Measurements from ENCODE around the gene TMEM175. TPM values are rescaled to one million over a fixed set of nuclear protein-coding genes. Genes with fewer than 3 reads are reported as not detected.

Gene TMEM175
- total and polyA plus RNA-seq, 2 of the 13 experiments (the other 11 are each of a cell fraction or from before 2014, with no cell fraction given), result 5.1 to 9.9 TPM

- 0 out of 2 replicates have a peak, but pooled peaks have one; percentile 69 for TF ChIP-seq ZNF800 (CRISPR knock-in tag; IDR thresholded peaks at IDR 0.05)
- no peak for TF ChIP-seq ZSCAN29 (CRISPR knock-in tag; conservative IDR thresholded peaks at IDR 0.05)
Measured at GRCh38 chr4:972651-973424, 40.6 kb downstream of the TMEM175 start (continued).

- H2AFZ ChIP-seq (ENCODE audit: low read length), result no peak within 1 kb of the TSS
- H3K4me2 ChIP-seq (ENCODE audit: low read depth, low read length), result peak within 1 kb of the TSS; percentile 98
- peak within 1 kb of the TSS; percentile 67 for H3K9ac ChIP-seq (ENCODE audit: insufficient read depth, low read depth, low read length)
- peaks cover 0 to 3% of the 10 kb centered on the region in 2 experiments; a peak in 2 of 5 replicates for H3K27me3 ChIP-seq (ENCODE audit: control insufficient read depth in 1 of 2, insufficient read depth in 2 of 2, low read length in 2 of 2)
- in situ Hi-C loops (cut with HindIII; ENCODE audit: extremely low pct_ligation_motif_present, low pct_unique_long_range_greater_than_20kb) (no loop called here), intact Hi-C loops (cut with micrococcal nuclease; ENCODE audit: unreplicated experiment) (loop anchor here (2.0 kb wide), 1 partner anchor 19 kb away; the partner anchor contains the start of gene SLC26A1)
- 58% methylated on average over 11 of the region's 123 CpGs for WGBS (ENCODE audit: low lambda C conversion rate)
- ChIA-PET POLR2A (interaction anchor here (1.4 kb wide), 1 partner anchor 42 kb away, joined by 4 read pairs; the partner anchor contains the start of genes GAK and TMEM175), CTCF (ENCODE audit: low intra/inter-chr PET ratio, low total read pairs) (no interaction called here)
- H3K27ac ChIP-seq (ENCODE audit: extremely low read length, insufficient read depth, low read length), result no peak within 1 kb of the TSS
- ATAC-seq (peak; percentile 67), FAIRE-seq (no peak), DNase-seq (ENCODE audit: low spot score) (peak; percentile 48)
- no peaks in the 10 kb centered on the region for H3K36me3 ChIP-seq (replicated peaks in 1 of 2; ENCODE audit: control insufficient read depth in 1 of 2, insufficient read depth in 2 of 2, low read length in 2 of 2)
- H3K4me1 ChIP-seq (ENCODE audit: insufficient read depth, low read length), result peaks cover 21% of the 10 kb centered on the region
- peak within 1 kb of the TSS; percentile 74 to 87 (median 81) for H3K4me3 ChIP-seq (replicated peaks in 1 of 3; ENCODE audit: insufficient read depth in 1 of 3, low read depth in 2 of 3, low read length in 3 of 3)
- H4K20me1 ChIP-seq (ENCODE audit: insufficient read depth, low read length), result peaks cover 3% of the 10 kb centered on the region; the same call in 1 of the 2 replicates
- no peaks in the 10 kb centered on the region for H3K79me2 ChIP-seq (ENCODE audit: insufficient read depth, low read length)
- no TSS peak for BruUV-seq (replicated peaks)
- H3K9me3 ChIP-seq (ENCODE audit: low read length), result no peaks in the 10 kb centered on the region
- TF ChIP-seq CREBL2 (CRISPR knock-in tag; IDR thresholded peaks at IDR 0.05; ENCODE audit: borderline replicate concordance), result no peak
- no peak for TF ChIP-seq HMGA1 (CRISPR knock-in tag; conservative IDR thresholded peaks at IDR 0.05)
- no peak for TF ChIP-seq GABPB1 (CRISPR knock-in tag; IDR thresholded peaks at IDR 0.05)
- TF ChIP-seq HOXA3 (CRISPR knock-in tag; IDR thresholded peaks at IDR 0.05), result peak; percentile 36; the same call in 1 of the 2 replicates
- no peak for TF ChIP-seq HMG20A (CRISPR knock-in tag; IDR thresholded peaks at IDR 0.05; ENCODE audit: borderline replicate concordance)
- TF ChIP-seq TARDBP (CRISPR knock-in tag; IDR thresholded peaks at IDR 0.05), result no peak
- peak; percentile 76 for TF ChIP-seq ZNF407 (CRISPR knock-in tag; IDR thresholded peaks at IDR 0.05; ENCODE audit: not compliant biosample characterization)
Measured at GRCh38 chr4:973431-974397, 41.5 kb downstream of the TMEM175 start, which contains the start of gene DGKQ. TSS of gene DGKQ (minus strand) at chr4:973569. CDS start at chr4:973482, 87 bp downstream.

Data from HepG2 (cell line).